IMR-90 (cell line): ENCODE data around the gene GPR152. TPM values are rescaled to one million over a fixed set of nuclear protein-coding genes. Genes with fewer than 3 reads are reported as not detected.

ENCODE experiments used
- ATAC-seq: fragments of 200-7000 bp; cut with Tn5 transposase; 2 replicates; pipeline ENCODE4 v1.9.1; 2020; ENCODE audit warnings: low read depth, mild to moderate bottlenecking, moderate library complexity
- BruUV-seq: library from RNA; stranded (reverse); fragments of 400-500 nt; replicated peaks from 2 replicates; lab custom pipeline; 2021; lab: Mats Ljungman, UMichigan
- CTCF ChIA-PET: fragments of 300-600 bp; formaldehyde crosslinking; extraction: SDS; loops from one replicate; lab custom pipeline; 2021; ENCODE audit warnings: antibody characterized with exemption; lab: Yijun Ruan, JAX
- POLR2A ChIA-PET: fragments of 300-600 bp; sonication (Branson Sonifier 250); formaldehyde crosslinking; loops from one replicate; lab custom pipeline; 2022; ENCODE audit warnings: antibody characterized with exemption; ENCODE audit not compliant: unreplicated experiment; lab: Charles Lee
- DNase-seq: peaks from one replicate; pipeline ENCODE4 v3.0.0; 2013
- H2AFZ ChIP-seq: replicated peaks from 2 replicates; pipeline ENCODE3; 2013; ENCODE audit warnings: low read length, mild to moderate bottlenecking; ENCODE audit not compliant: poor library complexity
- H2AK5ac ChIP-seq: 2 replicates; pipeline ENCODE4 v1.6.1; 2013; ENCODE audit warnings: low read depth, low read length, inconsistent platforms
- H2AK9ac ChIP-seq: replicated peaks from 2 replicates; pipeline ENCODE3; 2013; ENCODE audit warnings: mild to moderate bottlenecking, low read depth, low read length, moderate library complexity; ENCODE audit not compliant: poor library complexity
- H2BK120ac ChIP-seq: 2 replicates; pipeline ENCODE4 v1.6.1; 2013; ENCODE audit warnings: low read depth, low read length, inconsistent platforms
- H2BK15ac ChIP-seq: 3 replicates; pipeline ENCODE4 v1.6.1; 2013; ENCODE audit warnings: low read depth, low read length, inconsistent platforms
- H2BK20ac ChIP-seq: 2 replicates; pipeline ENCODE4 v1.6.1; 2013; ENCODE audit warnings: low read depth, mild to moderate bottlenecking, inconsistent platforms, low read length, moderate library complexity
- H2BK5ac ChIP-seq: 2 replicates; pipeline ENCODE4 v1.6.1; 2013; ENCODE audit warnings: mild to moderate bottlenecking, low read depth, low read length, inconsistent platforms; ENCODE audit not compliant: poor library complexity, severe bottlenecking
- H3K14ac ChIP-seq: replicated peaks from 2 replicates; pipeline ENCODE4 v1.6.1; 2013; ENCODE audit warnings: low read depth, low read length, inconsistent platforms
- H3K18ac ChIP-seq: 2 replicates; pipeline ENCODE4 v1.6.1; 2013; ENCODE audit warnings: low read depth, low read length, control low read depth
- H3K23ac ChIP-seq: 2 replicates; pipeline ENCODE4 v1.6.1; 2013; ENCODE audit warnings: low read depth, low read length, inconsistent platforms
- H3K27ac ChIP-seq: 2 replicates; pipeline ENCODE4 v1.5.1; 2013; ENCODE audit warnings: mild to moderate bottlenecking, control low read depth, low read length; ENCODE audit not compliant: insufficient read depth
- H3K27me3 ChIP-seq: 2 replicates; pipeline ENCODE4 v1.6.1; 2013; ENCODE audit warnings: low read length; ENCODE audit not compliant: control insufficient read depth, insufficient read depth
- H3K36me3 ChIP-seq: 2 replicates; pipeline ENCODE4 v1.6.1; 2013; ENCODE audit warnings: low read length, mixed read lengths; ENCODE audit not compliant: control insufficient read depth, insufficient read depth
- H3K4ac ChIP-seq: 2 replicates; pipeline ENCODE4 v1.6.1; 2013; ENCODE audit warnings: low read depth, low read length, inconsistent platforms
- H3K4me1 ChIP-seq: 2 replicates; pipeline ENCODE4 v1.6.1; 2013; ENCODE audit warnings: low read length, mixed read lengths; ENCODE audit not compliant: control insufficient read depth, insufficient read depth
- H3K4me2 ChIP-seq: 2 replicates; pipeline ENCODE4 v1.6.1; 2013; ENCODE audit warnings: low read depth, mild to moderate bottlenecking, control low read depth, low read length, moderate library complexity
- H3K4me3 ChIP-seq: 2 replicates; pipeline ENCODE4 v1.5.1; 2013; ENCODE audit warnings: low read depth, mild to moderate bottlenecking, control low read depth, low read length, moderate library complexity; ENCODE audit not compliant: insufficient read depth
- H3K56ac ChIP-seq: 2 replicates; pipeline ENCODE4 v1.6.1; 2013; ENCODE audit warnings: low read length, inconsistent platforms; ENCODE audit not compliant: insufficient read depth; ENCODE audit errors: extremely low read depth
- H3K79me1 ChIP-seq, 2 experiments: 2 replicates each; pipeline ENCODE4 v1.6.1; 2013; ENCODE audit warnings: low read length in 2 of 2, inconsistent platforms in 1 of 2, low read depth in 1 of 2
- H3K9ac ChIP-seq: 2 replicates; pipeline ENCODE4 v1.6.1; 2013; ENCODE audit warnings: low read depth, low read length, control low read depth
- H3K9me1 ChIP-seq: 2 replicates; pipeline ENCODE4 v1.6.1; 2013; ENCODE audit warnings: low read length, inconsistent platforms; ENCODE audit not compliant: insufficient read depth
- H3K9me3 ChIP-seq: 2 replicates; pipeline ENCODE4 v1.6.1; 2013; ENCODE audit warnings: low read length; ENCODE audit not compliant: control insufficient read depth, insufficient read depth
- H4K20me1 ChIP-seq: 2 replicates; pipeline ENCODE4 v1.6.1; 2013; ENCODE audit warnings: low read length, inconsistent platforms; ENCODE audit not compliant: insufficient read depth
- H4K5ac ChIP-seq: 2 replicates; pipeline ENCODE4 v1.6.1; 2013; ENCODE audit warnings: mild to moderate bottlenecking, low read depth, low read length, control low read depth
- H4K8ac ChIP-seq, 2 experiments: 2 replicates each; pipeline ENCODE4 v1.6.1; 2013; ENCODE audit warnings: low read depth in 2 of 2, low read length in 2 of 2, control low read depth in 1 of 2, inconsistent platforms in 1 of 2
- H4K91ac ChIP-seq: 2 replicates; pipeline ENCODE4 v1.6.1; 2013; ENCODE audit warnings: low read depth, low read length, inconsistent platforms; ENCODE audit not compliant: insufficient read depth
- BHLHE40 ChIP-seq: fragments of 150-350 bp; IDR thresholded peaks from 2 replicates; pipeline ENCODE4 v1.6.1; 2016; ENCODE audit warnings: mild to moderate bottlenecking, low read depth, low read length
- CEBPB ChIP-seq: IDR thresholded peaks from 2 replicates; pipeline ENCODE4 v1.6.1; 2012; ENCODE audit warnings: low read depth, low read length, improper control_type of control experiment
- CHD1 ChIP-seq: IDR thresholded peaks from 2 replicates; pipeline ENCODE4 v1.6.1; 2012; ENCODE audit warnings: low read depth, low read length, improper control_type of control experiment
- CTCF ChIP-seq: conservative IDR thresholded peaks from 2 replicates; pipeline ENCODE4 v1.5.1; 2012; ENCODE audit warnings: mild to moderate bottlenecking, low read depth, low read length, improper control_type of control experiment
- FOS ChIP-seq: fragments of 150-350 bp; IDR thresholded peaks from 2 replicates; pipeline ENCODE4 v1.6.1; 2016; ENCODE audit warnings: low read depth, low read length
- MAFK ChIP-seq: IDR thresholded peaks from 2 replicates; pipeline ENCODE4 v1.6.1; 2012; ENCODE audit warnings: low read depth, low read length, improper control_type of control experiment
- MAZ ChIP-seq: IDR thresholded peaks from 2 replicates; pipeline ENCODE4 v1.6.1; 2012; ENCODE audit warnings: low read depth, mild to moderate bottlenecking, low read length, improper control_type of control experiment, moderate library complexity, borderline replicate concordance
- MXI1 ChIP-seq: IDR thresholded peaks from 2 replicates; pipeline ENCODE4 v1.6.1; 2012; ENCODE audit warnings: low read depth, mild to moderate bottlenecking, low read length, moderate library complexity, borderline replicate concordance
- NFE2L2 ChIP-seq: fragments of 150-350 bp; IDR thresholded peaks from 2 replicates; pipeline ENCODE4 v1.6.1; 2016; ENCODE audit warnings: low read depth, mild to moderate bottlenecking, low read length
- POLR2A ChIP-seq: IDR thresholded peaks from 2 replicates; pipeline ENCODE4 v1.6.1; 2012; ENCODE audit warnings: mild to moderate bottlenecking, low read depth, low read length
- RAD21 ChIP-seq: IDR thresholded peaks from 2 replicates; pipeline ENCODE4 v1.6.1; 2012; ENCODE audit warnings: low read length, improper control_type of control experiment
- RCOR1 ChIP-seq: IDR thresholded peaks from 2 replicates; pipeline ENCODE4 v1.6.1; 2012; ENCODE audit warnings: mild to moderate bottlenecking, low read length, improper control_type of control experiment; ENCODE audit not compliant: insufficient replicate concordance
- RFX5 ChIP-seq: IDR thresholded peaks from 2 replicates; pipeline ENCODE4 v1.8.0; 2012; ENCODE audit warnings: low read depth, mild to moderate bottlenecking, low read length, moderate library complexity
- SMC3 ChIP-seq: fragments of 150-350 bp; IDR thresholded peaks from 2 replicates; pipeline ENCODE4 v1.6.1; 2016; ENCODE audit warnings: low read depth, mild to moderate bottlenecking, antibody characterized with exemption, low read length, moderate library complexity
- USF2 ChIP-seq: fragments of 150-350 bp; IDR thresholded peaks from 2 replicates; pipeline ENCODE4 v1.6.1; 2017; ENCODE audit warnings: mild to moderate bottlenecking, antibody characterized with exemption, low read length, low read depth
- WGBS, 2 experiments: methylation state at CpG; one replicate each; pipeline versions ENCODE4 v1.1.5 to v1.1.7; 2013; ENCODE audit warnings: missing lambda C conversion rate in 2 of 2; ENCODE audit not compliant: insufficient read length in 1 of 2; ENCODE audit errors: extremely low coverage in 2 of 2; 5-methylcytosine and 5-hydroxymethylcytosine counted together
- dilution Hi-C: fragments of 300-500 bp; cut with HindIII; formaldehyde crosslinking; loops from one replicate; pipeline ENCODE4 v1.14.3; 2018; ENCODE audit warnings: low sequenced_read_pairs; ENCODE audit not compliant: unreplicated experiment
- in situ Hi-C: fragments of 300-500 bp; cut with MboI; formaldehyde crosslinking; loops from 3 replicates; pipeline ENCODE4 v1.14.3; 2019; ENCODE audit warnings: low sequenced_read_pairs, inconsistent platforms, mixed read lengths
- intact Hi-C: fragments of 100-400 bp; cut with micrococcal nuclease; formaldehyde crosslinking; loops from 2 replicates; pipeline ENCODE4 v1.10.0; 2022
- polyA plus RNA-seq, 3 experiments: library from polyadenylated mRNA; depleted of rRNA; stranded (reverse); fragments of >200 nt; gene quantifications; 2 replicates each; pipeline ENCODE4 v1.2.3, GENCODE V29; 2012; ENCODE audit warnings: low replicate concordance in 1 of 3
- total RNA-seq: library from RNA; depleted of rRNA; stranded (reverse); fragments of >200 nt; gene quantifications from 2 replicates; pipeline ENCODE4 v1.2.3, GENCODE V29; 2012
- TF ChIP-seq, protein P1 (sequence below): fragments of 150-350 bp; IDR thresholded peaks from 2 replicates; pipeline ENCODE4 v1.6.1; 2016; ENCODE audit warnings: low read depth, mild to moderate bottlenecking, low read length, moderate library complexity, borderline replicate concordance

The GPR152 gene
- total and polyA plus RNA-seq, 2 of the 4 experiments (the other 2 are of a cell fraction): not detected

GRCh38 chr11:67409781-67410368 lies 42.7 kb downstream of the GPR152 start:
- in situ Hi-C loops (no loop called here), intact Hi-C loops (no loop called here), dilution Hi-C loops (no loop called here)
- ChIA-PET POLR2A (no interaction called here), CTCF (no interaction called here)
- Histone ChIP-seq H4K5ac (no peak overlapping the region), H2BK120ac (no peak overlapping the region), H3K14ac (no peak overlapping the region), H2BK5ac (no peak overlapping the region), H3K79me1 (no peaks in the 10 kb centered on the region), H3K27me3 (peaks cover 57% of the 10 kb centered on the region), H3K4ac (no peak overlapping the region), H2AK9ac (peak overlapping the region; percentile 37), H3K4me3 (no peak overlapping the region), H3K18ac (no peak overlapping the region), H4K91ac (no peak overlapping the region), H2AFZ (no peak overlapping the region), H4K8ac (no peak overlapping the region), H3K56ac (no peak overlapping the region), H2AK5ac (no peak overlapping the region; the same call in 1 of the 2 replicates), H3K9me1 (no peaks in the 10 kb centered on the region), H3K36me3 (no peaks in the 10 kb centered on the region), H3K9ac (no peak overlapping the region), H3K4me1 (no peaks in the 10 kb centered on the region), H3K4me2 (no peak overlapping the region), H3K27ac (no peak overlapping the region), H3K9me3 (no peaks in the 10 kb centered on the region), H2BK15ac (no peak overlapping the region), H4K20me1 (no peaks in the 10 kb centered on the region), H2BK20ac (no peak overlapping the region), H3K23ac (no peak overlapping the region)
- no TSS peak for BruUV-seq
- ATAC-seq: no peak
- DNase-seq: no peak
- TF ChIP-seq MAFK: no peak
- no peak for TF ChIP-seq NFE2L2
- TF ChIP-seq, protein P1, sequence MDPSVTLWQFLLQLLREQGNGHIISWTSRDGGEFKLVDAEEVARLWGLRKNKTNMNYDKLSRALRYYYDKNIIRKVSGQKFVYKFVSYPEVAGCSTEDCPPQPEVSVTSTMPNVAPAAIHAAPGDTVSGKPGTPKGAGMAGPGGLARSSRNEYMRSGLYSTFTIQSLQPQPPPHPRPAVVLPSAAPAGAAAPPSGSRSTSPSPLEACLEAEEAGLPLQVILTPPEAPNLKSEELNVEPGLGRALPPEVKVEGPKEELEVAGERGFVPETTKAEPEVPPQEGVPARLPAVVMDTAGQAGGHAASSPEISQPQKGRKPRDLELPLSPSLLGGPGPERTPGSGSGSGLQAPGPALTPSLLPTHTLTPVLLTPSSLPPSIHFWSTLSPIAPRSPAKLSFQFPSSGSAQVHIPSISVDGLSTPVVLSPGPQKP: no peak
- TF ChIP-seq RCOR1: no peak
- TF ChIP-seq CTCF: no peak
- TF ChIP-seq RFX5: no peak
- TF ChIP-seq POLR2A: no peak
- TF ChIP-seq CEBPB: no peak
- no peak for TF ChIP-seq FOS
- TF ChIP-seq MXI1: no peak
- no peak for TF ChIP-seq RAD21
- TF ChIP-seq USF2: no peak
- TF ChIP-seq MAZ: no peak
- TF ChIP-seq BHLHE40: no peak
- no peak for TF ChIP-seq SMC3
- no peak for TF ChIP-seq CHD1
- no CpG with 5 or more reads among the region's 13 CpGs for WGBS, 2 experiments
